Measurements from ENCODE around the gene GCNT1. TPM values are rescaled to one million over a fixed set of nuclear protein-coding genes. Genes with fewer than 3 reads are reported as not detected.

Gene GCNT1
- total RNA-seq, 1 donor from 2014 or later = 69.3 TPM

- Mint-ChIP-seq H3K27ac (peak overlapping the region; percentile 3), H3K9me3 (ENCODE audit: low read depth) (peaks cover 15% of the 10 kb centered on the region), H3K36me3 (ENCODE audit: insufficient read depth) (peaks cover 6% of the 10 kb centered on the region), H3K27me3 (no peaks in the 10 kb centered on the region), H3K4me3 (ENCODE audit: low read depth) (no peak overlapping the region), H3K4me1 (ENCODE audit: low read depth) (peaks cover 13% of the 10 kb centered on the region)
- TF ChIP-seq CTCF (IDR thresholded peaks at IDR 0.05; ENCODE audit: unreplicated experiment) = no peak
- DNase-seq (ENCODE audit: low spot score, unreplicated experiment) = no peak
Measured at GRCh38 chr9:76415731-76416130, 43.3 kb upstream of the GCNT1 start.

- DNase-seq (ENCODE audit: low spot score, unreplicated experiment) = no peak
- H3K36me3 Mint-ChIP-seq (ENCODE audit: insufficient read depth) = peaks cover 6% of the 10 kb centered on the region
- H3K9me3 Mint-ChIP-seq (ENCODE audit: low read depth) = peaks cover 15% of the 10 kb centered on the region
- no peaks in the 10 kb centered on the region for H3K27me3 Mint-ChIP-seq
- peaks cover 13% of the 10 kb centered on the region for H3K4me1 Mint-ChIP-seq (ENCODE audit: low read depth)
- H3K4me3 Mint-ChIP-seq (ENCODE audit: low read depth) = no peak overlapping the region
- no peak overlapping the region for H3K27ac Mint-ChIP-seq
- no peak for TF ChIP-seq CTCF (IDR thresholded peaks at IDR 0.05; ENCODE audit: unreplicated experiment)
Measured at GRCh38 chr9:76417394-76417793, 41.6 kb upstream of the GCNT1 start.

DNA sequence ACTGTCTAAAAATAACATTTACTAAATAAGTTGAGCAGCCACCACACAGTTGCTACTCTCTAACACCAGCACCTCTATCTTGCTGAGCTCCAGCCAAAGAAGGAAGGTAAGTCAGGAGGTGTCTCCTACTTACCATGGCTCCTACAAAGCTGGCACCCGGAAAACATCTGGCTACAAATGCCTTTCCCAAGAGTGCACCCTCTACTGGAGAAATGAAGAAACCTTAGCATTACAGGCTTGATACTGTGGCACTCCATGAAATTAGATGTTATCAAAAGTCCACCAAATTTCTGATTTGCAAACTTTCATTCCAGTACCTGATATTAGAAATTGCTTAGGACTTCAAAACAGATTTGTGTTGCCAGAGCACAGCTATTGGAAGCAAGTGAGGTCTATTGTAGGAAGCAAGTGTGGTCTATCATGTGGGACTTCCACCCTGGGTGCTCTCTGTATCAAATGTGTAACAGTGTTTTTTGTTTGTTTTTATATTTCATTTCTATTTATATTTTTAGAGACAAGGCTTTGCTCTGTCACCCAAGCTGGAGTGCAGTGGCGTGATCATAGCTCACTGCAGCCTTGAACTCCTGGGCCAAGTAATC, 39.1 kb upstream of the GCNT1 start:
- Mint-ChIP-seq H3K36me3 (ENCODE audit: insufficient read depth) (no peaks in the 10 kb centered on the region), H3K4me3 (ENCODE audit: low read depth) (no peak overlapping the region), H3K9me3 (ENCODE audit: low read depth) (peaks cover 2% of the 10 kb centered on the region), H3K27ac (no peak overlapping the region), H3K4me1 (ENCODE audit: low read depth) (peaks cover 16% of the 10 kb centered on the region), H3K27me3 (no peaks in the 10 kb centered on the region)
- TF ChIP-seq CTCF (IDR thresholded peaks at IDR 0.05; ENCODE audit: unreplicated experiment) = peak; percentile 50
- no peak for DNase-seq (ENCODE audit: low spot score, unreplicated experiment)

DNA sequence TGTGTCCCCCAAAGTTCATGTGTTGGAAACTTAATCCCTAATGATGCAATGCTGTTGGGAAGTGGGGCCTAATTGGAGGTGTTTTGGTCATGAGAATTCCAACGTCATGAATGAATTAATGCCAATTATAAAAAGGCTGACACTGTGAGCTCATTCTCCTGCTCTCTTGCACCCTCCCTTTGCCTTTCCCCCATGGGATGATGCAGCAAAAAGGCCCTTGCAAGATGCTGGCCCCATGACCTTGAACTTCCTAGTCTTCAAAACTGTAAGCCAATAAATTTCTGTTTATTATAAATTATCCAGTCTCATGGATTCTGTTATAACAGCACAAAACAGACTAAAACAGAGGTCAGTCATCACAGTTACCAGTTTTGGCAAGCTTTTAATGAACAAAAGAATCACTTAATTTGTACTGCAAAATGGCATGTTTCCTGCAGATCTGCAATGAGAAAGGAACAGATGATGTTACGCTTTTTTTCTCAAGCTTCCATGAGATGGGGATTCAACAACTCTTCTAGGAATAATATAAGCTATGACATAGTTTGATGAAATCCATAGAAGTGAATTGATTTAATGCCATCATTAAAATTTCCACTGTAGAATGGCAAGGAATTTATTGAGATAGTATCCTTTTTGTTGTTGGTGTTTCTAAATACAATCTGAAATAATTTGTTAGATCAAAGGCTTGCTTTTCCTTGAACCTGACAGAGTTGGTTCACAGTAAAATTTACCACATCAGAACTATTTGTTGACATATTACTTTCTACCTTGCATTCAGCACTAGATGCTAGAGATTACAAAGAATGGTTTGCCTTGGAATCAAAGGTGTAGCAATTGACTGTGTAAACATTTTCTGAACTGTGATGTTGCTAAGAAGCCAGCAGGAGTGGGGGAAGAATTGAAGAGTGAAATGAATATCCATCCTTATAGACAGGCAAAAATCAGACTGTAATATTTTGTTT, 35.5 kb upstream of the GCNT1 start:
- peaks cover 3% of the 10 kb centered on the region for H3K4me1 Mint-ChIP-seq (ENCODE audit: low read depth)
- no peak overlapping the region for H3K27ac Mint-ChIP-seq
- H3K27me3 Mint-ChIP-seq = no peaks in the 10 kb centered on the region
- no peak for TF ChIP-seq CTCF (IDR thresholded peaks at IDR 0.05; ENCODE audit: unreplicated experiment)
- H3K4me3 Mint-ChIP-seq (ENCODE audit: low read depth) = no peak overlapping the region
- DNase-seq (ENCODE audit: low spot score, unreplicated experiment) = no peak
- H3K9me3 Mint-ChIP-seq (ENCODE audit: low read depth) = no peaks in the 10 kb centered on the region
- no peaks in the 10 kb centered on the region for H3K36me3 Mint-ChIP-seq (ENCODE audit: insufficient read depth)

- H3K36me3 Mint-ChIP-seq (ENCODE audit: insufficient read depth) = no peaks in the 10 kb centered on the region
- no peak for TF ChIP-seq CTCF (IDR thresholded peaks at IDR 0.05; ENCODE audit: unreplicated experiment)
- no peaks in the 10 kb centered on the region for H3K27me3 Mint-ChIP-seq
- no peaks in the 10 kb centered on the region for H3K9me3 Mint-ChIP-seq (ENCODE audit: low read depth)
- H3K4me3 Mint-ChIP-seq (ENCODE audit: low read depth) = no peak overlapping the region
- DNase-seq (ENCODE audit: low spot score, unreplicated experiment) = no peak
- peaks cover 3% of the 10 kb centered on the region for H3K4me1 Mint-ChIP-seq (ENCODE audit: low read depth)
- no peak overlapping the region for H3K27ac Mint-ChIP-seq
Measured at GRCh38 chr9:76424491-76424890, 34.5 kb upstream of the GCNT1 start.

Data from progenitor cell of endocrine pancreas (in vitro differentiated cells).